IPS-20b (cell line): ENCODE measurements around the gene STPG3.

ENCODE experiments used
- H3K27ac ChIP-seq: one replicate; pipeline ENCODE4 v1.5.1; 2013; ENCODE audit warnings: low read length
- H3K27me3 ChIP-seq: 2 replicates; pipeline ENCODE4 v1.6.1; 2013; ENCODE audit warnings: mild to moderate bottlenecking, low read length, inconsistent platforms; ENCODE audit not compliant: insufficient read depth
- H3K36me3 ChIP-seq: 2 replicates; pipeline ENCODE4 v1.6.1; 2013; ENCODE audit warnings: low read depth, mild to moderate bottlenecking, inconsistent platforms, low read length, moderate library complexity; ENCODE audit not compliant: insufficient read depth
- H3K4me1 ChIP-seq: 2 replicates; pipeline ENCODE4 v1.6.1; 2013; ENCODE audit warnings: mild to moderate bottlenecking, control low read depth, inconsistent platforms, low read length, moderate library complexity; ENCODE audit not compliant: insufficient read depth
- H3K4me3 ChIP-seq: 2 replicates; pipeline ENCODE4 v1.5.1; 2013; ENCODE audit warnings: mild to moderate bottlenecking, low read length, inconsistent platforms
- H3K9ac ChIP-seq: 2 replicates; pipeline ENCODE4 v1.6.1; 2013; ENCODE audit warnings: low read depth, mild to moderate bottlenecking, inconsistent platforms, low read length, moderate library complexity
- H3K9me3 ChIP-seq: 2 replicates; pipeline ENCODE4 v1.6.1; 2013; ENCODE audit warnings: mild to moderate bottlenecking, low read depth, low read length, inconsistent platforms; ENCODE audit not compliant: insufficient read depth

Gene STPG3

GRCh38 chr9:137230705-137231371 lies 20.2 kb upstream of the STPG3 start, which contains the start of gene SLC34A3:
TSS of gene SLC34A3 (plus strand) at chr9:137230901. CDS start at chr9:137231703, 802 bp downstream.
- Histone ChIP-seq H3K27me3 (no peaks in the 10 kb centered on the region), H3K4me3 (no peak within 1 kb of the TSS), H3K9me3 (no peaks in the 10 kb centered on the region), H3K36me3 (no peaks in the 10 kb centered on the region), H3K4me1 (no peaks in the 10 kb centered on the region), H3K9ac (no peak within 1 kb of the TSS), H3K27ac (no peak within 1 kb of the TSS)

GRCh38 chr9:137231372-137232039 lies 19.6 kb upstream of the STPG3 start:
- no peaks in the 10 kb centered on the region for H3K27me3 ChIP-seq
- no peaks in the 10 kb centered on the region for H3K36me3 ChIP-seq
- H3K9ac ChIP-seq, result no peak overlapping the region
- H3K9me3 ChIP-seq, result no peaks in the 10 kb centered on the region
- no peak overlapping the region for H3K4me3 ChIP-seq
- no peak overlapping the region for H3K27ac ChIP-seq
- H3K4me1 ChIP-seq, result no peaks in the 10 kb centered on the region

GRCh38 chr9:137232101-137232500 lies 19.0 kb upstream of the STPG3 start:
- H3K27me3 ChIP-seq, result no peaks in the 10 kb centered on the region
- peaks cover 4% of the 10 kb centered on the region; the same call in 1 of the 2 replicates for H3K4me1 ChIP-seq
- no peak overlapping the region for H3K4me3 ChIP-seq

GRCh38 chr9:137232510-137232909 lies 18.6 kb upstream of the STPG3 start:
- H3K4me1 ChIP-seq, result peaks cover 5% of the 10 kb centered on the region; the same call in 1 of the 2 replicates
- H3K9me3 ChIP-seq, result no peaks in the 10 kb centered on the region
- no peaks in the 10 kb centered on the region for H3K27me3 ChIP-seq
- H3K36me3 ChIP-seq, result no peaks in the 10 kb centered on the region
- H3K27ac ChIP-seq, result no peak overlapping the region
- no peak overlapping the region for H3K9ac ChIP-seq
- H3K4me3 ChIP-seq, result no peak overlapping the region

More at GRCh38 chr9:137232101-137232500, 19.0 kb upstream of the STPG3 start:
- H3K27ac ChIP-seq, result no peak overlapping the region
- no peaks in the 10 kb centered on the region for H3K9me3 ChIP-seq
- H3K9ac ChIP-seq, result no peak overlapping the region
- H3K36me3 ChIP-seq, result no peaks in the 10 kb centered on the region

- Histone ChIP-seq H3K9me3 (no peaks in the 10 kb centered on the region), H3K4me3 (no peak overlapping the region), H3K4me1 (peaks cover 5% of the 10 kb centered on the region; the same call in 1 of the 2 replicates), H3K27ac (no peak overlapping the region), H3K9ac (no peak overlapping the region), H3K36me3 (no peaks in the 10 kb centered on the region), H3K27me3 (no peaks in the 10 kb centered on the region)
Observed at GRCh38 chr9:137233143-137233980, 17.7 kb upstream of the STPG3 start.

GRCh38 chr9:137234055-137234697 lies 16.9 kb upstream of the STPG3 start:
- Histone ChIP-seq H3K9ac (no peak overlapping the region), H3K36me3 (no peaks in the 10 kb centered on the region), H3K27ac (no peak overlapping the region), H3K4me3 (no peak overlapping the region), H3K4me1 (peaks cover 5% of the 10 kb centered on the region; the same call in 1 of the 2 replicates), H3K9me3 (no peaks in the 10 kb centered on the region), H3K27me3 (no peaks in the 10 kb centered on the region)

- no peaks in the 10 kb centered on the region for H3K9me3 ChIP-seq
- H3K27me3 ChIP-seq, result no peaks in the 10 kb centered on the region
- no peak overlapping the region for H3K9ac ChIP-seq
- no peak overlapping the region for H3K4me3 ChIP-seq
- H3K4me1 ChIP-seq, result peaks cover 5% of the 10 kb centered on the region; the same call in 1 of the 2 replicates
- no peak overlapping the region for H3K27ac ChIP-seq
- no peaks in the 10 kb centered on the region for H3K36me3 ChIP-seq
Observed at GRCh38 chr9:137234758-137235423, 16.2 kb upstream of the STPG3 start.

- H3K9ac ChIP-seq, result no peak overlapping the region
- H3K9me3 ChIP-seq, result no peaks in the 10 kb centered on the region
- no peak overlapping the region for H3K27ac ChIP-seq
- peaks cover 5% of the 10 kb centered on the region; the same call in 1 of the 2 replicates for H3K4me1 ChIP-seq
- no peaks in the 10 kb centered on the region for H3K36me3 ChIP-seq
- no peak overlapping the region for H3K4me3 ChIP-seq
- H3K27me3 ChIP-seq, result no peaks in the 10 kb centered on the region
Observed at GRCh38 chr9:137235424-137236237, 15.5 kb upstream of the STPG3 start.

GRCh38 chr9:137236238-137236935 lies 14.7 kb upstream of the STPG3 start:
- Histone ChIP-seq H3K4me3 (no peak overlapping the region), H3K36me3 (no peaks in the 10 kb centered on the region)

GRCh38 chr9:137236936-137237421 lies 14.1 kb upstream of the STPG3 start:
- no peaks in the 10 kb centered on the region for H3K27me3 ChIP-seq
- no peak overlapping the region for H3K27ac ChIP-seq
- peaks cover 5% of the 10 kb centered on the region; the same call in 1 of the 2 replicates for H3K4me1 ChIP-seq
- H3K9me3 ChIP-seq, result no peaks in the 10 kb centered on the region
- no peak overlapping the region for H3K9ac ChIP-seq
- H3K36me3 ChIP-seq, result peaks cover under 1% of the 10 kb centered on the region
- H3K4me3 ChIP-seq, result no peak overlapping the region

More at GRCh38 chr9:137236238-137236935, 14.7 kb upstream of the STPG3 start:
- Histone ChIP-seq H3K9ac (no peak overlapping the region), H3K9me3 (no peaks in the 10 kb centered on the region), H3K27ac (no peak overlapping the region), H3K4me1 (peaks cover 5% of the 10 kb centered on the region; the same call in 1 of the 2 replicates), H3K27me3 (no peaks in the 10 kb centered on the region)
